Muscle layer of colon (tissue), 2 donors: ENCODE results near the gene OR52E5.

Source experiments
- H3K27ac ChIP-seq: one replicate; pipeline ENCODE4 v1.7.0; 2013; ENCODE audit warnings: low read depth, mild to moderate bottlenecking, low read length, moderate library complexity
- H3K27me3 ChIP-seq, 2 donors: one replicate each; pipeline ENCODE4 v1.7.0; 2013; ENCODE audit warnings: low read length in 2 of 2, mild to moderate bottlenecking in 2 of 2; ENCODE audit not compliant: insufficient read depth in 2 of 2, control insufficient read depth in 1 of 2
- H3K36me3 ChIP-seq: one replicate; pipeline ENCODE4 v1.7.0; 2013; ENCODE audit warnings: mild to moderate bottlenecking, low read length; ENCODE audit not compliant: insufficient read depth
- H3K4me1 ChIP-seq: one replicate; pipeline ENCODE4 v1.7.0; 2013; ENCODE audit warnings: mild to moderate bottlenecking, low read length; ENCODE audit not compliant: insufficient read depth
- H3K4me3 ChIP-seq, 2 donors: one replicate each; pipeline ENCODE4 v1.7.0; 2013; ENCODE audit warnings: low read length in 2 of 2, low read depth in 1 of 2, mild to moderate bottlenecking in 1 of 2, moderate library complexity in 1 of 2
- H3K9ac ChIP-seq: one replicate; pipeline ENCODE4 v1.7.0; 2013; ENCODE audit warnings: low read length
- H3K9me3 ChIP-seq: one replicate; pipeline ENCODE4 v1.7.0; 2013; ENCODE audit warnings: mild to moderate bottlenecking, low read length
- donor health status: abdominal sarcoma.
- donor health status: Adenocarcinoma of cecum.

OR52E5 gene

GRCh38 chr11:5937868-5938602 lies 45.0 kb downstream of the OR52E5 start:
- Histone ChIP-seq H3K9me3 (no peaks in the 10 kb centered on the region), H3K4me3 (no peak overlapping the region)

GRCh38 chr11:5938603-5938965 lies 45.6 kb downstream of the OR52E5 start:
- Histone ChIP-seq H3K9me3 (no peaks in the 10 kb centered on the region), H3K27me3 (no peaks in the 10 kb centered on the region), H3K4me1 (no peaks in the 10 kb centered on the region), H3K27ac (no peak overlapping the region), H3K9ac (no peak overlapping the region), H3K36me3 (no peaks in the 10 kb centered on the region), H3K4me3 (no peak overlapping the region)

More at GRCh38 chr11:5937868-5938602, 45.0 kb downstream of the OR52E5 start:
- H3K9ac ChIP-seq: no peak overlapping the region
- no peaks in the 10 kb centered on the region for H3K4me1 ChIP-seq
- H3K36me3 ChIP-seq: no peaks in the 10 kb centered on the region
- no peaks in the 10 kb centered on the region for H3K27me3 ChIP-seq
- H3K27ac ChIP-seq: no peak overlapping the region

GRCh38 chr11:5940748-5941147 lies 47.7 kb downstream of the OR52E5 start:
- Histone ChIP-seq H3K36me3 (no peaks in the 10 kb centered on the region), H3K4me3 (no peak overlapping the region), H3K4me1 (no peaks in the 10 kb centered on the region), H3K27ac (no peak overlapping the region), H3K9ac (no peak overlapping the region), H3K9me3 (no peaks in the 10 kb centered on the region), H3K27me3 (no peaks in the 10 kb centered on the region)

GRCh38 chr11:5941951-5942350 lies 48.9 kb downstream of the OR52E5 start, which contains the start of gene OR56A3:
Gene OR56A3, plus strand, starts transcription at chr11:5942251. Its CDS starts 5,096 bp downstream, at chr11:5947347.
- H3K27me3 ChIP-seq: no peaks in the 10 kb centered on the region
- H3K27ac ChIP-seq: no peak within 1 kb of the TSS
- no peaks in the 10 kb centered on the region for H3K9me3 ChIP-seq
- H3K4me1 ChIP-seq: no peaks in the 10 kb centered on the region
- H3K9ac ChIP-seq: no peak within 1 kb of the TSS
- H3K4me3 ChIP-seq: no peak within 1 kb of the TSS
- H3K36me3 ChIP-seq: no peaks in the 10 kb centered on the region
